ENCODE data around the gene ACSL1.

DNA sequence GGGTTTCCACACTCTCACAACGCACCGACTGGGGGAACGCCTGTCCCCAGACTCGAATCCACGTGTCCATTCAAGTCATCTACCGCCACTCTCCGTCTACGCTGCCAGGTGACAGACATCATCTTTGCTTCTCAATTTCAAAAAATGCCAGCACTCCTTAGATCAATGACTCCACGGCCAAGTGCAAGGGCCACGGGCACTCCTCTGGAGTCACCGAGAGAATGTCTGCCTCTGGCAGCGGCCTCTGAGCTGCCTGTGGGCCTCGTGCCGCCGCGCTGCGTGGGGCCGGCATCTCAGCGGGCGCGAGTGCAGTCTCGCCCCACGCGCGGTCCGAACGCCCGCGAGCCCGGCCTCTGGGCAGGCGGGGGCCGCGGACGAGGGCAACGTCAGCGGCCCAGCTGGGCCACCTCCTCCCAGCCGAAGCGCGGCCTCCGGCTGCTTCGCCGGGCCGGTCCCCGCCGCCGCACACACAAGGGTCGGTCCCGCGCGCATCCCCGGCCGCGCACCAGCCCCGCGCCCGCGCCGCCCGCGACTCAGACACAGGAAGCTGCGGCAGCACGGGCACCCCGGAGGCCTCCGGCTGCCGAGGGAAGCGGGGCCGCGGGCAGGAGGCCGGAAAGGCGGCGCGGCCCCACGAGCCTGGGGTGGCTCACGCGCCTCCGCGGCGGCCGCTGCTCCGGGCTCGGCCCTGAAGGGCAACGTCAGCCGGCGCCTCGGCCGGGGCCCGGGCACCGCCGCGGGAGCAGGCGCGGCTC lies 450 bp downstream of the ACSL1 start:
- TF ChIP-seq, protein P1, sequence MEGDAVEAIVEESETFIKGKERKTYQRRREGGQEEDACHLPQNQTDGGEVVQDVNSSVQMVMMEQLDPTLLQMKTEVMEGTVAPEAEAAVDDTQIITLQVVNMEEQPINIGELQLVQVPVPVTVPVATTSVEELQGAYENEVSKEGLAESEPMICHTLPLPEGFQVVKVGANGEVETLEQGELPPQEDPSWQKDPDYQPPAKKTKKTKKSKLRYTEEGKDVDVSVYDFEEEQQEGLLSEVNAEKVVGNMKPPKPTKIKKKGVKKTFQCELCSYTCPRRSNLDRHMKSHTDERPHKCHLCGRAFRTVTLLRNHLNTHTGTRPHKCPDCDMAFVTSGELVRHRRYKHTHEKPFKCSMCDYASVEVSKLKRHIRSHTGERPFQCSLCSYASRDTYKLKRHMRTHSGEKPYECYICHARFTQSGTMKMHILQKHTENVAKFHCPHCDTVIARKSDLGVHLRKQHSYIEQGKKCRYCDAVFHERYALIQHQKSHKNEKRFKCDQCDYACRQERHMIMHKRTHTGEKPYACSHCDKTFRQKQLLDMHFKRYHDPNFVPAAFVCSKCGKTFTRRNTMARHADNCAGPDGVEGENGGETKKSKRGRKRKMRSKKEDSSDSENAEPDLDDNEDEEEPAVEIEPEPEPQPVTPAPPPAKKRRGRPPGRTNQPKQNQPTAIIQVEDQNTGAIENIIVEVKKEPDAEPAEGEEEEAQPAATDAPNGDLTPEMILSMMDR (IDR thresholded peaks at IDR 0.05; ENCODE audit: control extremely low read depth in 1 of 3, insufficient read depth in 1 of 3, low read depth in 1 of 3, low read length in 3 of 3), result no peak
- TF ChIP-seq GABPA (IDR thresholded peaks at IDR 0.05; ENCODE audit: borderline replicate concordance, insufficient read depth, low read length) (no peak), EZH2 (IDR thresholded peaks at IDR 0.05; ENCODE audit: low read depth, low read length, severe bottlenecking) (peak; percentile 59), TCF12 (IDR thresholded peaks at IDR 0.05; ENCODE audit: low read depth, low read length) (no peak), HDAC2 (IDR thresholded peaks at IDR 0.05; ENCODE audit: borderline replicate concordance in 1 of 2, low read depth in 2 of 2, low read length in 2 of 2) (no peak), POLR2A (IDR thresholded peaks at IDR 0.05; ENCODE audit: control extremely low read depth in 1 of 2, low read depth in 2 of 2, low read length in 2 of 2) (no peak), YY1 (IDR thresholded peaks at IDR 0.05; ENCODE audit: low read depth, low read length) (no peak), RXRA (IDR thresholded peaks at IDR 0.05; ENCODE audit: insufficient read depth, low read depth, low read length) (no peak), JUND (IDR thresholded peaks at IDR 0.05; ENCODE audit: low read length) (no peak), SIN3A (conservative IDR thresholded peaks at IDR 0.05 in 1 of 2, IDR thresholded peaks at IDR 0.05 in 1 of 2; ENCODE audit: low read depth in 1 of 2, low read length in 2 of 2) (no peak), CBX5 (IDR thresholded peaks at IDR 0.05; ENCODE audit: low read depth, low read length) (no peak), USF2 (IDR thresholded peaks at IDR 0.05; ENCODE audit: low read length) (no peak)

Measured in H1 (cell line).